Body of pancreas (tissue), 4 donors: ENCODE data around the gene MAMSTR.

Experiments used
- POLR2A ChIP-seq, 3 donors: fragments of 450-650 bp; IDR thresholded peaks; one replicate each; pipeline ENCODE4 v1.6.1; 2016; ENCODE audit warnings: antibody characterized with exemption in 3 of 3, mild to moderate bottlenecking in 2 of 3
- TF ChIP-seq, protein P1 (sequence below), 7 experiments: fragments of 450-650 bp in 4 of 7; fragments of 200-600 bp in 3 of 7; sonication (generic) in 3 of 7; IDR thresholded peaks; one replicate each; pipeline ENCODE4 v1.5.1; 2016 to 2019; ENCODE audit warnings: antibody characterized with exemption in 7 of 7

DNA sequence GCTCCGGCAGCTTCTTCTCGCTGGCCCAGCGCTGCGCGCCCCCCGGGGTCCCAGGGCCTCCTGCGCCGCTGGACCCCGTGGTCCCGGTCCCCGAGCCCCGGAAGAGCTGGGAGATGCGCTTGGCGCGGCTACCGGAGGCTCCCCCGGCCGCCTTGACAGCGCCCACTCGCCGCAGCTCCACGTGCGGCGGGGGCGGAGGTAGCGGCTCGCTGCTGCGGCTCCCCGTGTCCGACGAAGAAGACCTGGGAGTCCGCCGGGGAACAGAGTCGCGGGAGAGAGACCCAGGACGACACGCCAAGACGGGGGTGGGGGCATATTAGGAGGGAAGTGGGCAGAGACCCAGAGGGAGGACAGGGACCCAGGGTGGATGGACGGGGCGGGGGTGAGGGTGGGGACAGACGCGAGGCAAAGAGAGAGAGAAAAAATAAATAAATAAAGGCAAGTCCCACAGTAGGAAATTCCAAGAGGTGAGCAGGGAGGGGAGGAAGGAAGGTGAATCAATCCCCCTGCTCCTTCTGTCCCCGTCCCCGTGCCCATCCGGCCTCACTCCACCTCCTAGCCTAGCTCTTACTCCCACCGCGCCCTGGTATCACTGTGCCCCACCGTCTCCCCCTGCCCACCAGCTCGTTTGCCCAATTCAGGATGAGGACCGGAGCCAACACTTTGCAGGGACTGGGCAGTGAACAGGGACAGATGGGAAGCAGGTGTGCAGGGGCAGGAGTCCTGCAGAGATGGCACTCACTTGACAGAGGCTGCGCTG is 20.1 kb upstream of the MAMSTR start:
- TF ChIP-seq, protein P1, sequence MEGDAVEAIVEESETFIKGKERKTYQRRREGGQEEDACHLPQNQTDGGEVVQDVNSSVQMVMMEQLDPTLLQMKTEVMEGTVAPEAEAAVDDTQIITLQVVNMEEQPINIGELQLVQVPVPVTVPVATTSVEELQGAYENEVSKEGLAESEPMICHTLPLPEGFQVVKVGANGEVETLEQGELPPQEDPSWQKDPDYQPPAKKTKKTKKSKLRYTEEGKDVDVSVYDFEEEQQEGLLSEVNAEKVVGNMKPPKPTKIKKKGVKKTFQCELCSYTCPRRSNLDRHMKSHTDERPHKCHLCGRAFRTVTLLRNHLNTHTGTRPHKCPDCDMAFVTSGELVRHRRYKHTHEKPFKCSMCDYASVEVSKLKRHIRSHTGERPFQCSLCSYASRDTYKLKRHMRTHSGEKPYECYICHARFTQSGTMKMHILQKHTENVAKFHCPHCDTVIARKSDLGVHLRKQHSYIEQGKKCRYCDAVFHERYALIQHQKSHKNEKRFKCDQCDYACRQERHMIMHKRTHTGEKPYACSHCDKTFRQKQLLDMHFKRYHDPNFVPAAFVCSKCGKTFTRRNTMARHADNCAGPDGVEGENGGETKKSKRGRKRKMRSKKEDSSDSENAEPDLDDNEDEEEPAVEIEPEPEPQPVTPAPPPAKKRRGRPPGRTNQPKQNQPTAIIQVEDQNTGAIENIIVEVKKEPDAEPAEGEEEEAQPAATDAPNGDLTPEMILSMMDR (IDR thresholded peaks at IDR 0.05), result no peak
- peak in 1 of 3 donors; percentile 47 for TF ChIP-seq POLR2A (IDR thresholded peaks at IDR 0.05)
